22Rv1 (cell line): ENCODE measurements around the gene TST.

Source experiments
- H3K27ac ChIP-seq: fragments of 450-650 bp; 2 replicates; pipeline ENCODE4 v1.5.1; 2017
- CTCF ChIP-seq: fragments of 450-650 bp; IDR thresholded peaks from 2 replicates; pipeline ENCODE4 v1.5.1; 2017; ENCODE audit warnings: mild to moderate bottlenecking
- ZFX ChIP-seq: fragments of 450-650 bp; IDR thresholded peaks from 2 replicates; pipeline ENCODE4 v1.6.1; 2017; ENCODE audit warnings: antibody characterized with exemption, borderline replicate concordance

Gene TST

GRCh38 chr22:37039466-37039865 is 20.2 kb upstream of the TST start:
- H3K27ac ChIP-seq = no peak overlapping the region
- TF ChIP-seq ZFX (no peak), CTCF (no peak)

GRCh38 chr22:37037669-37038068 is 18.4 kb upstream of the TST start:
- TF ChIP-seq CTCF (no peak), ZFX (no peak)
- no peak overlapping the region for H3K27ac ChIP-seq

GRCh38 chr22:37036655-37037377 is 17.6 kb upstream of the TST start:
- no peak overlapping the region for H3K27ac ChIP-seq
- TF ChIP-seq CTCF = no peak
- no peak for TF ChIP-seq ZFX

- peak overlapping the region; percentile 81 for H3K27ac ChIP-seq
- TF ChIP-seq ZFX = no peak
- no peak for TF ChIP-seq CTCF
Observed at GRCh38 chr22:37033605-37034430, 14.6 kb upstream of the TST start.

- H3K27ac ChIP-seq = peak overlapping the region; percentile 81
- TF ChIP-seq ZFX = no peak
- TF ChIP-seq CTCF = no peak
Observed at GRCh38 chr22:37032535-37033460, 13.6 kb upstream of the TST start.

GRCh38 chr22:37032134-37032534 is 12.9 kb upstream of the TST start:
- TF ChIP-seq ZFX (no peak), CTCF (no peak)
- peak overlapping the region; percentile 81 for H3K27ac ChIP-seq
